ENCODE measurements around the gene DCAF5. TPM values are rescaled to one million over a fixed set of nuclear protein-coding genes. Genes with fewer than 3 reads are reported as not detected.

DCAF5 gene
- total RNA-seq, 2 donors from 2014 or later: 20.5 to 25.4 TPM

GRCh38 chr14:69108358-69108757 lies 44.6 kb downstream of the DCAF5 start:
- ATAC-seq (no peak), DNase-seq (no peak)
- Histone ChIP-seq H3K27me3 (no peaks in the 10 kb centered on the region), H3K4me3 (no peak overlapping the region), H3K4me1 (no peaks in the 10 kb centered on the region), H3K27ac (no peak overlapping the region), H3K9me3 (peaks cover 0 to 3% (median 0%) of the 10 kb centered on the region in 3 donors), H3K36me3 (replicated peaks in 1 of 2; ENCODE audit: insufficient read depth in 1 of 2, low read depth in 2 of 2) (peaks cover 0 to 7% of the 10 kb centered on the region in 2 donors)
- TF ChIP-seq POLR2A (IDR thresholded peaks at IDR 0.05): no peak
- TF ChIP-seq, protein P1, sequence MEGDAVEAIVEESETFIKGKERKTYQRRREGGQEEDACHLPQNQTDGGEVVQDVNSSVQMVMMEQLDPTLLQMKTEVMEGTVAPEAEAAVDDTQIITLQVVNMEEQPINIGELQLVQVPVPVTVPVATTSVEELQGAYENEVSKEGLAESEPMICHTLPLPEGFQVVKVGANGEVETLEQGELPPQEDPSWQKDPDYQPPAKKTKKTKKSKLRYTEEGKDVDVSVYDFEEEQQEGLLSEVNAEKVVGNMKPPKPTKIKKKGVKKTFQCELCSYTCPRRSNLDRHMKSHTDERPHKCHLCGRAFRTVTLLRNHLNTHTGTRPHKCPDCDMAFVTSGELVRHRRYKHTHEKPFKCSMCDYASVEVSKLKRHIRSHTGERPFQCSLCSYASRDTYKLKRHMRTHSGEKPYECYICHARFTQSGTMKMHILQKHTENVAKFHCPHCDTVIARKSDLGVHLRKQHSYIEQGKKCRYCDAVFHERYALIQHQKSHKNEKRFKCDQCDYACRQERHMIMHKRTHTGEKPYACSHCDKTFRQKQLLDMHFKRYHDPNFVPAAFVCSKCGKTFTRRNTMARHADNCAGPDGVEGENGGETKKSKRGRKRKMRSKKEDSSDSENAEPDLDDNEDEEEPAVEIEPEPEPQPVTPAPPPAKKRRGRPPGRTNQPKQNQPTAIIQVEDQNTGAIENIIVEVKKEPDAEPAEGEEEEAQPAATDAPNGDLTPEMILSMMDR (IDR thresholded peaks at IDR 0.05): no peak
- 80 to 92% methylated on average over 3 of the region's 3 CpGs for WGBS, 2 donors
- intact Hi-C loops (cut with DNase I): no loop called here

- peaks cover 0 to 14% of the 10 kb centered on the region in 2 donors for H3K36me3 ChIP-seq (replicated peaks in 1 of 2; ENCODE audit: insufficient read depth in 1 of 2, low read depth in 2 of 2)
- peaks cover 0 to 3% (median 0%) of the 10 kb centered on the region in 3 donors for H3K9me3 ChIP-seq
- 28 to 30% methylated on average over 3 of the region's 3 CpGs for WGBS, 2 donors
- TF ChIP-seq, protein P1 (IDR thresholded peaks at IDR 0.05): peak; percentile 41 to 85 (median 77)
- TF ChIP-seq POLR2A (IDR thresholded peaks at IDR 0.05): no peak
- ATAC-seq (peak; percentile 78), DNase-seq (peak; percentile 49 to 66 (median 58))
- no peak overlapping the region for H3K4me3 ChIP-seq
- H3K4me1 ChIP-seq: no peaks in the 10 kb centered on the region
- no peak overlapping the region for H3K27ac ChIP-seq
- H3K27me3 ChIP-seq: no peaks in the 10 kb centered on the region
- intact Hi-C loops (cut with DNase I): no loop called here
Measured at GRCh38 chr14:69107407-69108003, 45.4 kb downstream of the DCAF5 start.

DNA sequence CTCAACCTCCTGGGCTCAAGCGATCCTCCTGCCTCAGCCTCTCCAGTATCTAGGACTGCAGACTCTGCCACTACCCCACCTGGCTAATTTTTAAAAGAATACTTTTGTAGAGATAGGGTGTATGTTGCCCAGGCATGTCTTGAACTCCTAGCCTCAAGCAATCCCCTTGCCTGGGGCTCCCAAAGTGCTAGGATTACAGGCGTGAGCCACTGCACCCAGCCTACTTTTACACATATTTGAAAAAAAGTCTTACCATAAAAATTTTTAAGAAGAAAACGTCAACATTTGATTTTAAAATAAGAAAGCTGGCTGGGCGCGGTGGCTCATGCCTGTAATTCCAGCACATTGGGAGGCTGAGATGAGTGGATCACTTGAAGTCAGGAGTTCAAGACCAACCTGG lies 46.5 kb downstream of the DCAF5 start:
- Histone ChIP-seq H3K4me1 (peaks cover 3% of the 10 kb centered on the region), H3K4me3 (no peak overlapping the region), H3K36me3 (replicated peaks in 1 of 2; ENCODE audit: insufficient read depth in 1 of 2, low read depth in 2 of 2) (peaks cover 0 to 14% of the 10 kb centered on the region in 2 donors), H3K9me3 (peaks cover 0 to 3% (median 0%) of the 10 kb centered on the region in 3 donors), H3K27ac (no peak overlapping the region), H3K27me3 (no peaks in the 10 kb centered on the region)
- no peak for TF ChIP-seq POLR2A (IDR thresholded peaks at IDR 0.05)
- TF ChIP-seq, protein P1 (IDR thresholded peaks at IDR 0.05): no peak
- DNase-seq (no peak), ATAC-seq (no peak)
- intact Hi-C loops (cut with DNase I): no loop called here
- WGBS, 2 donors: 89 to 93% methylated on average over 5 of the region's 5 CpGs

- no peak overlapping the region for H3K4me3 ChIP-seq
- peaks cover 0 to 14% of the 10 kb centered on the region in 2 donors for H3K36me3 ChIP-seq (replicated peaks in 1 of 2; ENCODE audit: insufficient read depth in 1 of 2, low read depth in 2 of 2)
- H3K4me1 ChIP-seq: peaks cover 9% of the 10 kb centered on the region
- H3K27ac ChIP-seq: no peak overlapping the region
- ATAC-seq (no peak), DNase-seq (no peak)
- intact Hi-C loops (cut with DNase I): no loop called here
- no peaks in the 10 kb centered on the region for H3K27me3 ChIP-seq
- H3K9me3 ChIP-seq: peaks cover 0 to 3% (median 0%) of the 10 kb centered on the region in 3 donors
- 94 to 97% methylated on average over 2 of the region's 2 CpGs for WGBS, 2 donors
- TF ChIP-seq, protein P1 (IDR thresholded peaks at IDR 0.05): no peak
- no peak for TF ChIP-seq POLR2A (IDR thresholded peaks at IDR 0.05)
Measured at GRCh38 chr14:69105326-69105725, 47.6 kb downstream of the DCAF5 start.

DNA sequence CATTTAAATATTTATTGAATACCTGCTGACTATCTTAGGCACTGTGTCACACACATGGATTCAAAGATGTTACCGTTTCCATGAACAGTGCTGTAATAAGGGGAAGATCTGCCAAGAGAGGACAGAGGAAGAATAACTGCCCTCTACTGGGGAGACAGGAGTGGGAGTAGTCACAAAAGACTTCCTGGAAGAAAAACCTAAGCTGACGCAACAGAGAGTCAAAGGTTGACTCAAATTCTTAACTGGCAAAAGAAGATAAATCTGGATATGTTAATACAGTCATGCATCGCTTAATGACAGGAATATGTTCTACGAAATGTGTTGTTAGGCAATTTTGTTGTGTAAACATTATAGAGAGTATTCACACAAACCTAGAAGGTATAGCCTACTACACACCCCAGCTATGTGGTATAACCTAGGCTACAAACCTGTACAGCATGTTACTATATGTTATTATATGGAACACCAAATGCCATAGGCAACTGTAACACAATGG lies 51.5 kb downstream of the DCAF5 start:
- Histone ChIP-seq H3K9me3 (no peaks in the 10 kb centered on the region), H3K4me1 (peaks cover 9% of the 10 kb centered on the region), H3K36me3 (replicated peaks in 1 of 2; ENCODE audit: insufficient read depth in 1 of 2, low read depth in 2 of 2) (peaks cover 0 to 10% of the 10 kb centered on the region in 2 donors), H3K4me3 (no peak overlapping the region), H3K27me3 (no peaks in the 10 kb centered on the region), H3K27ac (peak overlapping the region in 1 of 4 donors; percentile 46)
- TF ChIP-seq, protein P1 (IDR thresholded peaks at IDR 0.05): peak in 6 of 7 experiments; percentile 37 to 54 (median 50)
- TF ChIP-seq POLR2A (IDR thresholded peaks at IDR 0.05): no peak
- DNase-seq: peak in 2 of 4 donors; percentile 27 to 47
- intact Hi-C loops (cut with DNase I): no loop called here
- 19 to 20% methylated on average over 4 of the region's 4 CpGs for WGBS, 2 donors
- ATAC-seq: peak; percentile 82
